Tongue (tissue), 2 donors: ENCODE data around the gene FAM20B. TPM values are rescaled to one million over a fixed set of nuclear protein-coding genes. Genes with fewer than 3 reads are reported as not detected.
"Not testable (repeated sequence)": the region's sequence is repeated elsewhere in the genome, so short reads cannot be mapped to it uniquely, and the experiment has no call there.

ENCODE experiments used
- DNase-seq: peaks from one replicate; pipeline ENCODE4 v3.0.0-alpha.2; 2015
- total RNA-seq: library from RNA; depleted of rRNA; stranded (reverse); fragments of >200 nt; gene quantifications from one replicate; pipeline ENCODE4 v1.2.3, GENCODE V29; 2014

The FAM20B gene
- total RNA-seq, 1 donor from 2014 or later: 42.2 TPM

DNA sequence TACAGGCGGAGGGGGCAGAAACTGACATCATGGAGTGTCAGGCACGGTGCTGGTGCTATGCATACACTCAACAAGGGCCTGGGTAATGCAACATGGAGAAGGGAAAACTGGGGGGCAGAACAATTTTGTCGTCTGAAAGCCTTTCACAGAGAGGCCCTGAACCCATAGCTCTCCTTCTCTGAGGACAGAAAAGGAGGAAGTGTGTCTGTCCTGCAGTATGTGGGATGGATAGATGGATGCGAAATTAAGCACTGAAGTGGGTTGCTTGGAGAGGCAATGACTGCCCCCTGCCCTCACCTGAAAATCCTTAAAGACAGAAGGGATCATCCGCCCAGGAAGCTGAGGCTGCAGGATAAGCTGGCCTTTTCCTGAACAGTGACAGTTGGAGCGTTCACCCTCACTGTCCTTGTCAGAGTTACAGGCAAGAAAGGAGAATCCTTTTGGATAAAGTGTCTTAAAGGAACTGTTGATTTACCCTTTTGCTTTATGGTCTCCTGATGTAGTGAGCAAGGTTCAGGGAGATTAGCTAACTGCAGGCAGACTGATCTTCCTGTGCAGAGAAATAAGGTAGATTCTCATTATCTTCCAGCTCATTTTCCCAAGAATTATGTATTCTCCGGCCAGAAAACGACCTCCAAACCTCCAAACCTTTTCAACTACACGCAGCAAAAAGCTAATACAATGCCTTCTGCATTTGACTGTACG, 1.6 kb upstream of the FAM20B start:
- DNase-seq: no peak

DNA sequence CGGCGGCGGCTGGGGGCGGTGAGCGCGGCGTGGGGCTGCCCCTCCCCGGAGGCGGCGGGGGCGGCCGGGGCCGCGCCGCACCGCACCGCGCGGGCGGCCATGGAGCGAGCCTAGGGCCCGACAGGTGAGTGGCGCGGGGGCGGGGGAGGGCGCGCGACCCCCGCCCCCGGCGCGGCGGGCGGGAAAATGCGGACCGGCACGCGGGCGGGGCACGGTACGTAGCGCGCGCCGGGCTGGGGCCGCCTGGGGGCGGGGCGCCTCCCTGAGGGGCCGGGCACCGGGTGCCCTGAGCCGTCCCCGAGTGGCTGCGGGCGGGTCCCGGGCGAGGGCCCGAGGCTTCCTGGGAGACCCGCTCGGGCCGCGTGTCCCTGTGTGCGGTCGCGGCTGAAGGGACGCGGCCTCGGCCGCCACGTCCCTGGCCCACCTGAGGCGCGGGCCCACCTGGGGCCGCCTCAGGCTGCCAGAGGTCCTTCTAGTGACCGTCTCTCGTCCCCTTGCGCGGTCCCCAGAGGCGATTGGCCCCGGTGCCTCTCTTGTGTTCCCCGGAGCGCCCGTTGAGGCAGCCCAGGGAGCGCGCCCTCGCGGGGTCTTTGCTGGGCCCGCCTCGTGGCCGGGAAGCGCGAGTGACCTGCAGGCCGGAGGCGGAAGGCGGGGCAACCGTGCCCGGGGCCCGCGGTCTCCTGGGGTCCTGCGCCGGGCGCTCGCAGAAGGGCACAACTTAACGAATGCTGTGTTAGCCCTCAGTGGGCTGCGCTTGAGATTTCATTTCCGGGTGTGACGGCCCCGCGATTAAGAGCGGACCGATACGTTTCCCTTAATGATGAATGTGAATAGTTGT, 500 bp downstream of the FAM20B start:
- DNase-seq: peak; percentile 83

DNA sequence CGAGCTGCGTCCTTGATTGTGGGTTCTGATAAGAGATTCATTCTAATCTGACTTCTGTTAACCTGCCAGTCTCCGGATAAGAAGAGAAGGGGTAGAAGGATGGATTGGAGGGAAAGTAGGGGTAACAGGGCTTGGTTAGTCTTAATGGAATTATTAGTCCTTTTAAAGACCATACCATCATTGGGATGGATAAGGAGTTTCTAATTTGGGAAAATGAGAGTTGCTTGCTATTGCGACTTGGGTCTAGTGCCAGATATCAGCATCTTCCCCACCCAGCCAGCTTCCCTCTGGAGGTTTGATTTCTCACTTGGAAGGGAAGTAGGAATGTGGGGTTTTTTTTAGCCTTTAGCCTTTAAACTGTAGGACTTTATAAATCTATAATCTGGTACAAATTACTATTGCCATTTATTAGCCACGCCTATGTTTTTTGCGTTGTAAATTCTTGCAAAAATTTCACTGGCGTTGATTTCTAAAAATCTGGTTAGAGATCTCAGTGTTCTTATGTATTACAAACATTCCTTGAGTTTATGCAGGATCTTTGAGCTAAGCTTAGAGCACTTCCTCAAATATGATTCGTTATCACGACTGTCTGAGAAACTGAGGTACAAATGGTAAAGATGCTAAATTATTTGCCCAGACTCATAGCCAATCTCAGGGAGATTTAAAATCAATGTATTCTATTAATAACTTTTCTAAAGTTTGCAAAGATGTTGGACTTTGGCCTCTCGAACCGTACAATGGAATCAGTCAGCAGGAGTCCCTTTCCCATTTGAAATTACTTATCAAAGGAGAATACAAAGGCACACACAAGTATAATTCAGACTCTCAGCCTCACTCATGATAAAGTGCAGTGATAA, 1.3 kb downstream of the FAM20B start:
- no peak for DNase-seq

DNA sequence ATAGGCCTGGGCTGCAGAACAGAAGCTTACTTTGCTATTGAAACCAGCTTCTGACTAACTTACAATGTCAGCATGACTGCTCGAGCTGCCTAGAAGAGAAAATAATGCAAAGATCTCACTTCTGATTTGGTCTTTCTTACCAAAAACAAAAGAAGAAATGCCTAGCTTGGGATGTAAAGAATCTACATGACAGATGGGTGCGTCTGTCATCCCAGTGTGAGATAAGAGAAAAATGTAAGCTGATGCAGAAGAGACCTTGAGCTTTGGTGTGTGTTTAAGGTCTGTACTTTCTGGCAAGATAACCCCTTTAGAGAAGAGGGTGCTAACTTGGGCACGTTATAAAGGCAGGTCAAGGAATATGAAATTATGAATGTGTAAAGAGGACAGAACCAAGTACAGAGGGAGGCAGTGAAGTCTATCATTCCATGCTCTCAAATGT, 3.6 kb downstream of the FAM20B start:
- no peak for DNase-seq

DNA sequence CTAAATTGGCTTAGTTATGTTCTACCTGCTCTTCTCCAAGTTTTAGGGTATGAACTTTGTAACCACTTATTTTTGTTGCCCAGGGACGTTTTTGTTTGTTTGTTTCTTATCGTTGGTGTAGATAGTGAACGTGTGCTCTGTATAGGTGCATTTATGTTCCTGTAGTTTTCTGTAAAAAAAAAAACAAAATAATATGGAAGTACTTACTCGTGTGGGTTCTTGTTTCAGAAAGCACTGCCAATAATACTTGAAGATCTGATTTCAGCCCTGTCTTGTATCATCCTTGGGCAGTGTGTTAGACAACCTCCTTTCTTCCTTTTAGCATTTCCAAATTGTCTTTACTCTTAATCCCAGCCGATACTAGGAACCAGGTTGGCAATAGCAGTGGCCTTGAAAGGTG, 4.4 kb downstream of the FAM20B start:
- DNase-seq: no peak

DNA sequence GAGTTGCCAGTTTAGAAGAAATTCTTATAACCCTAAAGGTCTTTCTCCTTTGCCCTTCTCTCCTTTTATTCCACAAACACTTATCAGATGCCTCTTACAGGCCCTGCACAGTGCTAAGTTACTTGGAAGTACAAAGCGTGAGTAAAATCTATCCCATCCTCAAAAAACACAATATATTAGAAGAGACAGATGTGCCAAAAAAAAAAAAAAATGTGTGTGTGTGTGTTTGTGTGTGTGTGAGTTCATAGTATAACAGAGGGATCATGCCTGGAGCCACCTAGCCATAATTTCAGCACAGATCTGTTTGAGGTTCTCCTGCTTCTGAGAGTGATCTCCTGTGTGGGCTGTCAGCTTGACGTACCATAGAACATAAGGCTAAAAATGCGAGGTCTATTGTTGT, 5.0 kb downstream of the FAM20B start:
- no peak for DNase-seq

DNA sequence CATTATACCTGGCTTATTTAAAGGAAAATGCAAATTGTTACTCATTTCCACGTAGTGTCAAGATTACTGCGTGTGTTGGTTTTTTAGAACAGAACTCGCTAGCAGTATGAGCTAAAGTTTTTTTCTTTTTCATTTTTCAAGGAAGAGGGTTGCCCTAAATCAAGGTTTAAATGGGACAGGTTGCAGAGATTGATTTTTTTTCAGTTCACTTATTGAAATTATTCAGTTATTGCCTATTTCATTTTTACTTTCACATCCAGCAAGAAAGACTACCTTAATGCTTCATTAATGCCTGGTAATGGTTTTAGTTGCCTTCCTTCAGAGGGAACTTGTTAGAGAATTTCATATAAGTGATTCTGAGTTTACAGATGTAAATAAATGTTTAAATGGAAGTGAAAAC, 5.6 kb downstream of the FAM20B start:
- DNase-seq: no peak

DNA sequence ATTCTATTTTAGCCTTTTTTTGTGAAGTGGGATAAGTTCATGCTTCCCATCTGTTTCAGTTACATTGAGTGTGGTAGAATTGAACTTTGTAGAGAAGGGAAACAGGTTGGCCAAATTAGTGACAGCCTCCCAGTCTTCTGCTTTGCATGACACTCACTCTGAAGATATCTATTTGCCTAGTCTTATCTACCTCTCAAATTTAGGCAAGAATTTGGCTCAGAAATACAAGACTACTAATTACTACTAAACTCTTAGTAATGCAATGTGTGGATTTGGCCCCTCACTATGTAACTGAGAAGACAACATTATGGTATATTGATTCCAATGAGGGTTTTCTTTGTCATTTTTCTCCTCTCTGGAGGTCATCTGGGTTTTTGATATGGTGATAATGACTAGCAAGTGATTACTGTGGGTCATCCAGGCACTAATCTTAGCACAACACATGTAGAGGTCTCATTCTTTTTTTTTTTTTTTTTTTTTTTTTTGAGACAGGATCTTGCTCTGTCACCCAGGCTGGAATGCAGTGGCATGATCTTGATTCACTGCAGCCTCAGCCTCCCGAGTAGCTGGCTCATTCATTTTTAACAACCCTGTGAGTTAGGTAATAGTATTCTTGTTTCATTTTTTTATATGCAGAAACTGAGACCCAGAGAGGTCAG, 6.3 kb downstream of the FAM20B start:
- no peak for DNase-seq

DNA sequence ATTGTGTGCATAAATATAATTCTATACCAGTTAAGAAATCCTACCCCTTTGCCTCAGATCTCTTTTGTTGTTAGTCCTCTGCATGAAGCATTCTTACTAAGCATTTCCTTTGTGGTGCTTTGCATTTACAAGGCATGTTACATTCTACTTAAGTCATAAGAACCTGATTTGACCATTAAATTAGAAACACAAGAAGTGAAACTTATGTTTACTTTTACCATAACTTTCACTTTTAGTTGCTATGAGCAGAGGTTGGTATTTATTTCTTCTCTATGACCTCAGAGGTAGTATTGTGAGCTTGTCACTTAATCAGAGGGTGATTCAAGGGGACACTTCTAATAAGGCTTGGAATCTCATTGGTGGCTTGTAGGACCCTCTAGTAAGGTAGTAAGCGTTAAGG, 9.0 kb downstream of the FAM20B start:
- DNase-seq: no peak

DNA sequence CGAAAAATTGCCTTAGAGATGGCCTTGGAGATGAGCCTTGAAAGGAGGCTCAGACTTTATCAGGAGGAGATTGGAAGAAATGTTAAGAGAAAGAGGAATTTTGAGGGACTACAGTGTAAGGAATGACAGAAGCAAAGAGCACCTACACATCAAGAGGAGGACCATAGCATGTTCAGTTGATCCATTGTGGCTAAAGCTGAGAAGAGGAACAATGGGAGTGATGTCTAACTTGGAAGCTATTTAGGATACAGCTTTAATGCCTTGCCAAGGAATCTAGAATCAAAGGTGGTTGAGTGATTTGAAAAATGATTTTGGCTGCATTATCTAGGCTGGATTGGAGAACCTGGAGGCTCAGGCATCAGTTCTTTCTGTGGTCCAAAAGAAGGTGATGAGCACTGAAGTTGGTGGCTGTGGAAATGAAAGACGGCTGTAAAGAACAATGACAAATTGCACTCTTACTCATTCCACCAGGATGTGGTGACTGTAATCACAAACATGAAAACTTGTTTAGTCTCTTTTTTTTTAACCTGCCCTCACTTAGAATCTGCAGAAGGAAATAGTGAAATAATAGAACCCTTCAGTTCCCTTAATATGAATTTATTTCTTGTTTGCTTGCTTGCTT, 11.3 kb downstream of the FAM20B start:
- DNase-seq: no peak

DNA sequence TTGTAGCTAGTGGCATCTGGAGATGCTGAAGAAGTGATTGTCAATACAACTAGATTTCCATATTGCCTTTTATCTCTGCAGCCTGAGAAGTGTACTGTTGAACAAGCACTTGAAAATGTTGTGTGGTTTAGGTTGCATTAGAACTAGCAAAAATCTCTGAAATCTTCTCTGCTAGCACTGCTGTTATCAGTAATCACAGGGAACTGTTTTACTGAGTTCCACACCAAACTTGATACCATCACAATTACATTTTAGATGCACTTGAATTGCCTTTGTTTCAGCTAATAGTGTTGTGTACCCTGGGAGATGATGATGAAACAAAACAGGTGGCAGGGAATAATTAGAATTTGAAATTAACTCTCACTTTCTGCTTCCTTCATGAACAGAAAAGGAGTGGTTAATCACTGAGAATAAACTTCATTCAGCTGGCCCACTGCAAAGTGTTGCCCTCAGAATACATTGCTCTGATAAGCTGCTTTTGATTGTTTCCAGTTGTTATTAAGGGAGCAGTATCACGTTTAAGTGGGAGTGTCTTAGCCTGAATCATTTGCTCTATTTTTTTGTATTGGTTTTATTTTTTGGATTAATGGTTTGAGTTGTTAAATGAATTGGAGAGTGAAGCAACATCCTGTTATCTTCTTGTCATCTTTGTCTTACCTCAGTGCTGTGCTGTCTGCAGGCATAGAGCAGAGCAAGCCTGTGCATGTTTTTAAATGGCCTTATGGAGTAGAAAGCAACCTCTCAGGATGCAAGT, 13.0 kb downstream of the FAM20B start:
- no peak for DNase-seq

DNA sequence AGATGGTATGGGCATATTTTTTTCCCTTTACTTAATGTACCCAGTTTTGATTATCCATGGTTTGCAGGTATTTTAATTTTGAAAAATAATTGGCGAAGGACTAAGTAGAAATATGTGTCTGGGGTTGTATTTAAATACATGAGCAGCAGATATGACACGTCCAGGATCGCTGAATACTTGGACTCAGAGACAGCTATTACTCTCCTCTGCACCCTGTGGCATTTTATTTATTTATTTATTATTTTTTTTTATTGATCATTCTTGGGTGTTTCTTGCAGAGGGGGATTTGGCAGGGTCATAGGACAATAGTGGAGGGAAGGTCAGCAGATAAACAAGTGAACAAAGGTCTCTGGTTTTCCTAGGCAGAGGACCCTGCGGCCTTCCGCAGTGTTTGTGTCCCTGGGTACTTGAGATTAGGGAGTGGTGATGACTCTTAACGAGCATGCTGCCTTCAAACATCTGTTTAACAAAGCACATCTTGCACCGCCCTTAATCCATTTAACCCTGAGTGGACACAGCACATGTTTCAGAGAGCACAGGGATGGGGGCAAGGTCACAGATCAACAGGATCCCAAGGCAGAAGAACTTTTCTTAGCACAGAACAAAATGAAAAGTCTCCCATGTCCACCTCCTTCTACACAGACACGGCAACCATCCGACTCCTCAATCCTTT, 13.9 kb downstream of the FAM20B start:
- not testable (repeated sequence) for DNase-seq

DNA sequence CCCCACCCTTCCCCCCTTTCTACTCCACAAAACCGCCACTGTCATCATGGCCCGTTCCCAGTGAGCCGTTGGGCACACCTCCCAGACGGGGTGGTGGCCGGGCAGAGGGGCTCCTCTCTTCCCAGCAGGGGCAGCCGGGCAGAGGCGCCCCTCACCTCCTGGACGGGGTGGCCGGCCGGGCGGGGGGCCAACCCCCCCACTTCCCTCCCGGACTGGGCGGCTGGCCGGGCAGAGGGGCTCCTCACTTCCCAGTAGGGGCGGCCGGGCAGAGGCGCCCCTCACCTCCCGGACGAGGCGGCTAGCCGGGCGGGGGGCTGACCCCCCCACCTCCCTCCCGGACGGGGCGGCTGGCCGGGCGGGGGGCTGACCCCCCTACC, 14.5 kb downstream of the FAM20B start:
- DNase-seq: not testable (repeated sequence)

DNA sequence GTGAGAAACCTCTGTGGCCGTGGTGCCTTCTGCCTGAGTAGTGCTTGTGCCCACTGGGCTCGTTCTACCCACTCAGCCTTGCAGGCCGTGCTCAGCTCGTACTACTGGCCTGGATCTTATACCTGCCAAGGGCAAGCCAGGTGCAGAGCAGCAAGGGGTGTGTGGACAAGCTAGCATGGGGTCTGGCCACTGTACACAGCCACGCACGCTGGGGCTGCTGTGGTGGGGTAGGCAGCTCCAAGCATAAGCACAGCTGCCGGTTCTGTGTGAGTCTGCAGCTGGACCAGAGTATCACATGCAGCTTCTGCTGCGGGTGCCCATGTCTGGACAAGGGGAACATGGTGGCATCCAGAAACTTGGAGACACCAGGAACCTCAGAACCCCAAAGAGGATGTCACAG, 16.4 kb downstream of the FAM20B start:
- no peak for DNase-seq

DNA sequence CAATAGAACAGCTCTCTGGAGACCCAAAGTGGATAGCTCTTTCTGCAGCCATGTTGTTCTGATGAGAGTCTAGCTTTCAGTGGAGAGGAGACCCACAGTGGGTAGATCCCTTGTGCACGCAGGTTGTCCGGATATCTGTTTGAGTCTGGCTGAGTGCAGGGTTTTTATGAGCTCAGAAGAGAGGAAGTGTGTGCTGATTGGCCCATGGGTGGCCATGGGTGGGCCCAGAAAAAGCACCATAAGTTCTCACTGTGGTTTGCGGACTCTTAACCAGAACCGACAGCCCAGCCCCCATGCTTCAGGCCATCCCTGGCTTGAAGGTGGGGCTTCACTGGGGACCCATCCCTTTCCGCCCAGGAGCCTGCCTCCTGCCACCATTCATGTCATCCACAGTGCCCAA, 17.0 kb downstream of the FAM20B start:
- no peak for DNase-seq

DNA sequence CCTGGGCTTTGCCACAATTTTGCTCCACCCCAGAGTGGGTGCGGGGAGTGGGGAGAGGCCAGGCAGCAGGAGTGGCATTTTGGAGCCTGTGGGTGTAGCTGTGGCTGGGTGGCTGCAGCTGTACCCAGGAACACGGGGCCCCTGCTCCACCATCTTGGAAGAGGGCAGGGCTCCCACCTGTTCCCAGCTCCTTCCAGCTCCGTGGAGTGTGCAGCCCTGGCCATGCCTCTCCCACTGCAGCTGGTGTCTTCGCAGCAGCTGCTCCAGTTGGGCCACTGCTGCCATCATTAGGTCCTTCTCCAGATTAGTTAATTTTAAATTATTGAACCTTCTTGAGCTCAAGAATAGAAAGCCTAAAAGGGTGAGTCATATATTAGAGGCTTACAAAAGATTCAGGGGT, 17.6 kb downstream of the FAM20B start:
- DNase-seq: peak; percentile 59

DNA sequence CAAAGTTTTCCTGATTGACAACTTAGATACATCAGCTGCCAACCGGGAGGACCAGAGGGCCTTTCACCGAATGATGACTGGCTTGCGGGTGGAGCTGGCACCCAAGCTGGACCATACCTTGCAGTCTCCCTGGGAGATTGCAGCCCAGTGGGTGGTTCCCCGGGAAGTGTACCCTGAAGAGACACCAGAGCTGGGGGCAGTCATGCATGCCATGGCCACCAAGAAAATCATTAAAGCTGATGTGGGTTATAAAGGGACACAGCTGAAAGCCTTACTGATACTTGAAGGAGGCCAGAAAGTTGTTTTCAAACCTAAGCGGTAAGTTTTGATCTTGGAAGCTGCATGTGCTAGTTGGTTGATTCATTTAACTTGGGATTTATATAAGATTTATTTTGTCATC, 18.2 kb downstream of the FAM20B start:
- DNase-seq: no peak

DNA sequence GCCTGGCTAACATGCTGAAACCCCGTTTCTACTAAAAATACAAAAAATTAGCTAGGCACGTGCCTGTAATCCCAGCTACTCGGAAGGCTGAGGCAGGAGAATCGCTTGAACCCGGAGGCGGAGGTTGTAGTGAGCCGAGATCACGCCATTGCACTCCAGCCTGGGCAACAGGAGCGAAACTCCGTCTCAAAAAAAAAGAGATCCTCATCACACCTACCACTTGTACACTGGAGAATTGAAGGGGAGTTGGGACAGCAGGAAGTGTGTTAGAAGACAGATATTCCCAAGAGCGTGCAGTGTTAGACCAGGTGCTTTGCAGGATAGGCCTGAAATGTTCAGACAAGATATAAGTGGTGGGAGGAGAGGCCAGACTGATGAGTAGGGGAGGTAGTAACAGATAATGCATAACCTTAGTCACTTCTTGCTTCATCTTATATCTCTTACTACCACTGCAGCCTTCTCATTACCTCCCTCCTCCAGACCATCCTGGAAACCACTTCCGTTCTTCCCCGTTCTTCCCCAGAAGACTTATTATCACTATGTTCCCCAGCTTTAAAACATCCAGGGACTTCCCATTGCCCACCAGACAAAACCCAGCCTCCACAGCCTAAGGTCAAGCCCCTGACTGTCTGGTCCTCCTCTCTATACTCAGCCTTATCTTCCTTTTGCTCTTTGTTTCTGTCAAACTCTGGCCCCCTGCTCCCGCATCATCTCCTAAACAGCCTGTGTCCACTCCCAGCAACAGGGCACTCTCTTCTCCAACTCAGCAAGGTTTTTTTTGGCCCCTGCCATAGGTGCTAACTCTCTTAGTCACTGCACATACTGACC, 21.3 kb downstream of the FAM20B start:
- no peak for DNase-seq

DNA sequence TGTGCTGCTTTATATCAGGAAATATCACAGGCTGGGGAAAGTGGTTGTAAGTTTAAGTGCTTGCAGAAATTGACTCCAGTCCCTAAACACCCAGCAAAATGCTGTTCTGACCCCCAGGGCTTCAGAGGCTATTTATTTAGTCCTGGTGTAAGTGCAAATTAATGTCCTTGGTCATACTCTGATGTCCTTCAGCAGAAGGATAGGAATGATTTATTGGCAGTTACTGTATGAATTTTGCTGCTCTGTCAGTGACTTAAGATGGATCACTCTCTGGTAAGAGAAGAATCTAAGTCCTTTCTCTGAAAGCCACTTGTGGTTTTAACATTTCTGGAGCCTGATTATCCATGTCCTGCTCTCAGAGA, 21.9 kb downstream of the FAM20B start:
- DNase-seq: no peak
